ENCODE results near the gene DNAJB14. TPM values are rescaled to one million over a fixed set of nuclear protein-coding genes. Genes with fewer than 3 reads are reported as not detected.

DNAJB14 gene
- total and polyA plus RNA-seq, 2 of the 4 experiments (the other 2 are of a cell fraction): 12.9 to 15.6 TPM

DNA sequence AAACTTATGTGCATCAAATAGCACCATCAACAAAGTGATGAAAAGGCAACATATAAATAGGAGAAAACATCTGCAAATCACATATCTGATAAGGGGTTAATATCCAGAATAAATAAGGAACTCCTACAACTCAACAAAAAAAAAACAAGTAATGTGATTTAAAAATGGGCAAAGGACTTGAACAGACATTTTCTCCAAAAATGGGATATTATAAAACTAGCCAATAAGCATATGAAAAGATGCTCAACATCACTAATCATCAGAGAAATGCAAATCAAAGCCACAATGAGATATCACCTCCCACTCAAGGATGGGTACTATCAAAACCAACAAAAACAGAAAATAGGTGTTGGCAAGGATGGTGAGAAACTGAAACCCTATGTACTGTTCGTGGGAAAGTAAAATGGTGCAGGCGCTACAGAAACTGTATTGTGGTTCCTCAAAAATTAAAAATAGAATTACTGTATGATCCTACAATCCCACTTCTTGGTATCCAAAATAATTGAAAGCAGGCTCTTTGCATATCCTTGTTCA, 2.4 kb downstream of the DNAJB14 start:
- no peak overlapping the region for H3K18ac ChIP-seq (ENCODE audit: low read depth, low read length)
- CTCF ChIA-PET: interaction anchor here (0.6 kb wide), 1 partner anchor 271 kb away, joined by 6 read pairs; no protein-coding TSS in a partner anchor
- H2BK5ac ChIP-seq (ENCODE audit: low read depth, low read length, poor library complexity, severe bottlenecking): no peak overlapping the region
- no peak overlapping the region for H3K56ac ChIP-seq (ENCODE audit: extremely low read depth, insufficient read depth, low read length)
- H2BK20ac ChIP-seq (ENCODE audit: low read depth, low read length): no peak overlapping the region
- no peak overlapping the region for H3K9ac ChIP-seq (ENCODE audit: low read depth, low read length)
- H3K27ac ChIP-seq (ENCODE audit: insufficient read depth, low read length): no peak overlapping the region
- ATAC-seq (ENCODE audit: low read depth) (no peak), DNase-seq (no peak)
- H4K91ac ChIP-seq (ENCODE audit: insufficient read depth, low read depth, low read length): no peak overlapping the region
- H3K14ac ChIP-seq (replicated peaks; ENCODE audit: low read depth, low read length): no peak overlapping the region
- in situ Hi-C loops (cut with MboI; ENCODE audit: low sequenced_read_pairs) (loop anchor here (10.0 kb wide), 1 partner anchor 379 kb away; the partner anchor contains the start of gene TRMT10A), dilution Hi-C loops (cut with HindIII; ENCODE audit: low sequenced_read_pairs, unreplicated experiment) (no loop called here), intact Hi-C loops (cut with micrococcal nuclease) (no loop called here)
- no peaks in the 10 kb centered on the region for H3K9me3 ChIP-seq (ENCODE audit: control insufficient read depth, insufficient read depth, low read length)
- no peak overlapping the region for H2AFZ ChIP-seq (replicated peaks; ENCODE audit: low read length, poor library complexity)
- H3K23ac ChIP-seq (ENCODE audit: low read depth, low read length): no peak overlapping the region; the same call in 1 of the 2 replicates
- H3K9me1 ChIP-seq (ENCODE audit: insufficient read depth, low read length): no peaks in the 10 kb centered on the region
- BruUV-seq (replicated peaks): no TSS peak
- TF ChIP-seq RFX5 (IDR thresholded peaks at IDR 0.05; ENCODE audit: low read depth, low read length) (no peak), MAZ (IDR thresholded peaks at IDR 0.05; ENCODE audit: borderline replicate concordance, low read depth, low read length) (no peak), MXI1 (IDR thresholded peaks at IDR 0.05; ENCODE audit: borderline replicate concordance, low read depth, low read length) (no peak), FOS (IDR thresholded peaks at IDR 0.05; ENCODE audit: low read depth, low read length) (no peak), MAFK (IDR thresholded peaks at IDR 0.05; ENCODE audit: low read depth, low read length) (no peak), RAD21 (IDR thresholded peaks at IDR 0.05; ENCODE audit: low read length) (no peak), BHLHE40 (IDR thresholded peaks at IDR 0.05; ENCODE audit: low read depth, low read length) (no peak), CEBPB (IDR thresholded peaks at IDR 0.05; ENCODE audit: low read depth, low read length) (no peak), NFE2L2 (IDR thresholded peaks at IDR 0.05; ENCODE audit: low read depth, low read length) (no peak), CHD1 (IDR thresholded peaks at IDR 0.05; ENCODE audit: low read depth, low read length) (no peak), SMC3 (IDR thresholded peaks at IDR 0.05; ENCODE audit: low read depth, low read length) (no peak), POLR2A (IDR thresholded peaks at IDR 0.05; ENCODE audit: low read depth, low read length) (no peak), RCOR1 (IDR thresholded peaks at IDR 0.05; ENCODE audit: insufficient replicate concordance, low read length) (no peak)
- TF ChIP-seq, protein P1, sequence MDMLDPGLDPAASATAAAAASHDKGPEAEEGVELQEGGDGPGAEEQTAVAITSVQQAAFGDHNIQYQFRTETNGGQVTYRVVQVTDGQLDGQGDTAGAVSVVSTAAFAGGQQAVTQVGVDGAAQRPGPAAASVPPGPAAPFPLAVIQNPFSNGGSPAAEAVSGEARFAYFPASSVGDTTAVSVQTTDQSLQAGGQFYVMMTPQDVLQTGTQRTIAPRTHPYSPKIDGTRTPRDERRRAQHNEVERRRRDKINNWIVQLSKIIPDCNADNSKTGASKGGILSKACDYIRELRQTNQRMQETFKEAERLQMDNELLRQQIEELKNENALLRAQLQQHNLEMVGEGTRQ (IDR thresholded peaks at IDR 0.05; ENCODE audit: low read depth, low read length): no peak
- TF ChIP-seq, protein P2, sequence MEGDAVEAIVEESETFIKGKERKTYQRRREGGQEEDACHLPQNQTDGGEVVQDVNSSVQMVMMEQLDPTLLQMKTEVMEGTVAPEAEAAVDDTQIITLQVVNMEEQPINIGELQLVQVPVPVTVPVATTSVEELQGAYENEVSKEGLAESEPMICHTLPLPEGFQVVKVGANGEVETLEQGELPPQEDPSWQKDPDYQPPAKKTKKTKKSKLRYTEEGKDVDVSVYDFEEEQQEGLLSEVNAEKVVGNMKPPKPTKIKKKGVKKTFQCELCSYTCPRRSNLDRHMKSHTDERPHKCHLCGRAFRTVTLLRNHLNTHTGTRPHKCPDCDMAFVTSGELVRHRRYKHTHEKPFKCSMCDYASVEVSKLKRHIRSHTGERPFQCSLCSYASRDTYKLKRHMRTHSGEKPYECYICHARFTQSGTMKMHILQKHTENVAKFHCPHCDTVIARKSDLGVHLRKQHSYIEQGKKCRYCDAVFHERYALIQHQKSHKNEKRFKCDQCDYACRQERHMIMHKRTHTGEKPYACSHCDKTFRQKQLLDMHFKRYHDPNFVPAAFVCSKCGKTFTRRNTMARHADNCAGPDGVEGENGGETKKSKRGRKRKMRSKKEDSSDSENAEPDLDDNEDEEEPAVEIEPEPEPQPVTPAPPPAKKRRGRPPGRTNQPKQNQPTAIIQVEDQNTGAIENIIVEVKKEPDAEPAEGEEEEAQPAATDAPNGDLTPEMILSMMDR (conservative IDR thresholded peaks at IDR 0.05; ENCODE audit: low read depth, low read length): no peak
- TF ChIP-seq, protein P3, sequence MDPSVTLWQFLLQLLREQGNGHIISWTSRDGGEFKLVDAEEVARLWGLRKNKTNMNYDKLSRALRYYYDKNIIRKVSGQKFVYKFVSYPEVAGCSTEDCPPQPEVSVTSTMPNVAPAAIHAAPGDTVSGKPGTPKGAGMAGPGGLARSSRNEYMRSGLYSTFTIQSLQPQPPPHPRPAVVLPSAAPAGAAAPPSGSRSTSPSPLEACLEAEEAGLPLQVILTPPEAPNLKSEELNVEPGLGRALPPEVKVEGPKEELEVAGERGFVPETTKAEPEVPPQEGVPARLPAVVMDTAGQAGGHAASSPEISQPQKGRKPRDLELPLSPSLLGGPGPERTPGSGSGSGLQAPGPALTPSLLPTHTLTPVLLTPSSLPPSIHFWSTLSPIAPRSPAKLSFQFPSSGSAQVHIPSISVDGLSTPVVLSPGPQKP (IDR thresholded peaks at IDR 0.05; ENCODE audit: borderline replicate concordance, low read depth, low read length): no peak
- no peak overlapping the region for H2BK120ac ChIP-seq (ENCODE audit: low read depth, low read length)
- H2AK9ac ChIP-seq (replicated peaks; ENCODE audit: low read depth, low read length, poor library complexity): no peak overlapping the region
- POLR2A ChIA-PET (ENCODE audit: unreplicated experiment): no interaction called here
- H3K27me3 ChIP-seq (ENCODE audit: control insufficient read depth, insufficient read depth, low read length): no peaks in the 10 kb centered on the region
- peaks cover 4% of the 10 kb centered on the region; the same call in 1 of the 2 replicates for H3K4me1 ChIP-seq (ENCODE audit: control insufficient read depth, insufficient read depth, low read length)
- peak overlapping the region; percentile 51; the same call in 1 of the 2 replicates for H3K4me2 ChIP-seq (ENCODE audit: low read depth, low read length)
- H4K20me1 ChIP-seq (ENCODE audit: insufficient read depth, low read length): peaks cover 14% of the 10 kb centered on the region; the same call in 1 of the 2 replicates
- no peak overlapping the region for H4K8ac ChIP-seq (ENCODE audit: low read depth in 2 of 2, low read length in 2 of 2)
- no peak overlapping the region for H2AK5ac ChIP-seq (ENCODE audit: low read depth, low read length)
- WGBS, 2 experiments (ENCODE audit: extremely low coverage in 2 of 2, insufficient read length in 1 of 2): no CpG with 5 or more reads among the region's 2 CpGs
- H4K5ac ChIP-seq (ENCODE audit: low read depth, low read length): no peak overlapping the region
- peaks cover 8 to 34% of the 10 kb centered on the region in 2 experiments for H3K79me1 ChIP-seq (ENCODE audit: low read depth in 1 of 2, low read length in 2 of 2)
- no peak overlapping the region for H3K4ac ChIP-seq (ENCODE audit: low read depth, low read length)
- no peak overlapping the region for H3K4me3 ChIP-seq (ENCODE audit: insufficient read depth, low read depth, low read length)
- no peak overlapping the region for H2BK15ac ChIP-seq (ENCODE audit: low read depth, low read length)
- H3K36me3 ChIP-seq (ENCODE audit: control insufficient read depth, insufficient read depth, low read length): peaks cover 6% of the 10 kb centered on the region; the same call in 1 of the 2 replicates
